Spinal cord (tissue), 10 donors: ENCODE results near the gene HOXC4. TPM values are rescaled to one million over a fixed set of nuclear protein-coding genes. Genes with fewer than 3 reads are reported as not detected.
"Not testable (repeated sequence)": the region's sequence is repeated elsewhere in the genome, so short reads cannot be mapped to it uniquely, and the experiment has no call there.

Experiments
- DNase-seq, 6 donors: peaks; one replicate each; pipeline versions ENCODE4 v3.0.0 to v3.0.0-alpha.2; 2013 to 2015; ENCODE audit warnings: low spot score in 6 of 6, low read depth in 4 of 6
- H3K27ac ChIP-seq: one replicate; pipeline ENCODE4 v1.5.1; 2013; ENCODE audit warnings: low read depth, low read length, control low read depth
- H3K27me3 ChIP-seq: one replicate; pipeline ENCODE4 v1.6.1; 2013; ENCODE audit warnings: low read length; ENCODE audit not compliant: control insufficient read depth, insufficient read depth
- H3K36me3 ChIP-seq: one replicate; pipeline ENCODE4 v1.6.1; 2013; ENCODE audit warnings: low read length; ENCODE audit not compliant: control insufficient read depth, insufficient read depth
- H3K4me1 ChIP-seq: one replicate; pipeline ENCODE4 v1.6.1; 2013; ENCODE audit warnings: low read length; ENCODE audit not compliant: control insufficient read depth, insufficient read depth
- H3K4me3 ChIP-seq: one replicate; pipeline ENCODE4 v1.5.1; 2013; ENCODE audit warnings: low read depth, low read length, control low read depth
- H3K9me3 ChIP-seq: one replicate; pipeline ENCODE4 v1.6.1; 2013; ENCODE audit warnings: low read length; ENCODE audit not compliant: control insufficient read depth, insufficient read depth
- WGBS: methylation state at CpG from one replicate; pipeline ENCODE4 v1.1.5; 2013; ENCODE audit warnings: missing lambda C conversion rate; ENCODE audit not compliant: insufficient coverage; 5-methylcytosine and 5-hydroxymethylcytosine counted together
- polyA plus RNA-seq, 2 donors: library from polyadenylated mRNA; unstranded; fragments of 120-200 nt; gene quantifications; one replicate each; pipeline ENCODE4 v1.2.1, GENCODE V29; 2013; ENCODE audit not compliant: insufficient read length in 2 of 2
- small RNA-seq: library from RNA; depleted of rRNA; stranded (forward); fragments of <200 nt; gene quantifications from one replicate; pipeline ENCODE3, GENCODE V24; 2014; ENCODE audit warnings: low replicate concordance
- total RNA-seq, 2 donors: library from RNA; depleted of rRNA in 1 of 2; stranded (reverse); fragments of 120-200 nt in 1 of 2; fragments of >200 nt in 1 of 2; gene quantifications; one replicate each; pipeline versions ENCODE4 v1.2.3 to v1.2.4, GENCODE V29; 2013 to 2014
- donor health status: healthy.

Gene HOXC4
- total and polyA plus RNA-seq, 4 donors = 10.0 to 100 (median 54.5) TPM

- H3K36me3 ChIP-seq, H3K4me3 ChIP-seq, H3K27ac ChIP-seq, H3K27me3 ChIP-seq, DNase-seq, H3K9me3 ChIP-seq: not testable (repeated sequence)
- peaks cover 14% of the 10 kb centered on the region for H3K4me1 ChIP-seq
- 92% methylated on average over 5 of the region's 6 CpGs for WGBS
These were observed 48.6 kb downstream of the HOXC4 start for GRCh38 chr12:54102223-54102622.

- WGBS = no CpG with 5 or more reads among the region's 1 CpG
- peaks cover 17% of the 10 kb centered on the region for H3K4me1 ChIP-seq
- H3K4me3 ChIP-seq, H3K27me3 ChIP-seq, H3K27ac ChIP-seq, H3K36me3 ChIP-seq, H3K9me3 ChIP-seq, DNase-seq: not testable (repeated sequence)
These were observed 50.2 kb downstream of the HOXC4 start for GRCh38 chr12:54103827-54104226.

Small RNA genes within 50 kb of the gene (small RNA-seq; reads per million reads assigned to genes)
- gene HOXC5 (0.06 reads per million), gene MIR615 (31.0 reads per million, percentile 97 among the genes with 10 or more reads in this experiment), gene RF00019 (not detected)

Other genes starting within 250 kb of the HOXC4 start
- gene HOXC13, start 115.0 kb upstream of the HOXC4 start, total RNA-seq = under 1 TPM in 1 of 2 donors, not detected in 1; 0.10 TPM
- gene HOXC13, start 115.0 kb upstream of the HOXC4 start, polyA plus RNA-seq = not detected
- 1 to 10 TPM in 1 of 2 donors, not detected in 1; 2.3 TPM for gene HOXC12, start 98.9 kb upstream of the HOXC4 start, total RNA-seq
- gene HOXC12, start 98.9 kb upstream of the HOXC4 start, polyA plus RNA-seq = not detected
- gene HOXC11, start 80.7 kb upstream of the HOXC4 start, total RNA-seq = 1 to 10 TPM in 1 of 2 donors, not detected in 1; 1.5 TPM
- not detected for gene HOXC11, start 80.7 kb upstream of the HOXC4 start, polyA plus RNA-seq
- gene HOTAIR, start 78.9 kb upstream of the HOXC4 start, total RNA-seq = under 1 TPM in 1 of 2 donors, not detected in 1; 0.59 TPM
- gene HOTAIR, start 78.9 kb upstream of the HOXC4 start, polyA plus RNA-seq = not detected
- gene HOXC10, start 68.7 kb upstream of the HOXC4 start, total RNA-seq = 1 to 10 TPM in 1 of 2 donors, not detected in 1; 9.2 TPM
- gene HOXC10, start 68.7 kb upstream of the HOXC4 start, polyA plus RNA-seq = under 1 TPM in 1 of 2 donors, not detected in 1; 0.81 TPM
- 10 to 100 TPM in 1 of 2 donors, 1 to 10 TPM in 1; 8.5 to 14.2 TPM for gene HOXC9, start 53.7 kb upstream of the HOXC4 start, total RNA-seq
- gene HOXC9, start 53.7 kb upstream of the HOXC4 start, polyA plus RNA-seq = 10 to 100 TPM in 1 of 2 donors, 1 to 10 TPM in 1; 1.6 to 17.9 TPM
- 1 to 10 TPM; 5.3 to 8.4 TPM for gene HOXC8, start 44.9 kb upstream of the HOXC4 start, total RNA-seq
- 100 to 1,000 TPM in 1 of 2 donors, 10 to 100 TPM in 1; 64.3 to 158 TPM for gene HOXC8, start 44.9 kb upstream of the HOXC4 start, polyA plus RNA-seq
- 10 to 100 TPM in 1 of 2 donors, 1 to 10 TPM in 1; 6.6 to 10.3 TPM for gene HOXC6, start 25.4 kb upstream of the HOXC4 start, total RNA-seq
- gene HOXC6, start 25.4 kb upstream of the HOXC4 start, polyA plus RNA-seq = 100 to 1,000 TPM; 111 to 114 TPM
- gene HOXC5, start 20.8 kb upstream of the HOXC4 start, total RNA-seq = 1 to 10 TPM; 2.4 to 4.5 TPM
- gene HOXC5, start 20.8 kb upstream of the HOXC4 start, polyA plus RNA-seq = 10 to 100 TPM; 11.8 to 16.3 TPM
- 10 to 100 TPM; 28.7 to 32.0 TPM for gene SMUG1, start 135.2 kb downstream of the HOXC4 start, total RNA-seq
- gene SMUG1, start 135.2 kb downstream of the HOXC4 start, polyA plus RNA-seq = 10 to 100 TPM; 35.9 to 42.4 TPM
- gene CBX5, start 226.3 kb downstream of the HOXC4 start, total RNA-seq = 100 to 1,000 TPM; 114 to 134 TPM
- gene CBX5, start 226.3 kb downstream of the HOXC4 start, polyA plus RNA-seq = 100 to 1,000 TPM; 127 to 138 TPM
- gene HNRNPA1, start 226.9 kb downstream of the HOXC4 start, total RNA-seq = 100 to 1,000 TPM; 354 to 488 TPM
- gene HNRNPA1, start 226.9 kb downstream of the HOXC4 start, polyA plus RNA-seq = 1,000 to 10,000 TPM; 1,520 to 1,571 TPM
- gene NFE2, start 247.2 kb downstream of the HOXC4 start, total RNA-seq = 1 to 10 TPM; 5.6 to 6.5 TPM
- 1 to 10 TPM; 1.3 to 2.3 TPM for gene NFE2, start 247.2 kb downstream of the HOXC4 start, polyA plus RNA-seq